K562 (cell line): Measurements from ENCODE around the gene HLCS. TPM values are rescaled to one million over a fixed set of nuclear protein-coding genes. Genes with fewer than 3 reads are reported as not detected.

Source experiments
- ATAC-seq: fragments of 200-7000 bp; cut with Tn5 transposase; 3 replicates; pipeline ENCODE4 v1.9.1; 2020; ENCODE audit warnings: moderate library complexity
- BruUV-seq: library from RNA; stranded (reverse); fragments of 400-500 nt; replicated peaks from 2 replicates; lab custom pipeline; 2021; lab: Mats Ljungman, UMichigan
- CTCF ChIA-PET: fragments of 300-600 bp; formaldehyde crosslinking; extraction: SDS; loops from one replicate; lab custom pipeline; 2021; ENCODE audit warnings: low intra/inter-chr PET ratio; lab: Yijun Ruan, JAX
- POLR2A ChIA-PET: fragments of 300-600, 350-650 bp; sonication (Branson Sonifier 250); formaldehyde crosslinking; extraction: SDS; loops from one replicate; lab custom pipeline; 2021; ENCODE audit warnings: antibody characterized with exemption, inconsistent platforms; lab: Yijun Ruan, JAX
- DNase-seq, 4 experiments: peaks; one replicate each; pipeline versions ENCODE4 v3.0.0 to v3.0.0-alpha.2; 2011 to 2018; ENCODE audit warnings: low spot score in 3 of 4, mixed read lengths in 3 of 4; ENCODE audit errors: extremely low read depth in 1 of 4
- FAIRE-seq: peaks from 2 replicates; lab custom pipeline; 2011; peaks lifted over from hg19 to GRCh38; lab: Jason Lieb, UNC
- H2AFZ ChIP-seq: 2 replicates; pipeline ENCODE4 v1.6.0; 2011; ENCODE audit warnings: low read depth, low read length, control low read depth, inconsistent platforms
- H3K27ac ChIP-seq: fragments of 200-600 bp; 3 replicates; pipeline ENCODE4 v1.8.0; 2011; ENCODE audit warnings: low read depth, mild to moderate bottlenecking, control low read depth, inconsistent platforms, low read length, moderate library complexity, mixed read lengths; ENCODE audit errors: extremely low read depth
- H3K27me3 ChIP-seq, 2 experiments: fragments of 300-600 bp in 1 of 2; 2 replicates in 1 of 2; 3 replicates in 1 of 2; pipeline versions ENCODE4 v1.6.0 to v1.8.0; 2011; ENCODE audit warnings: inconsistent platforms in 2 of 2, low read length in 2 of 2, mild to moderate bottlenecking in 1 of 2, mixed read lengths in 1 of 2, moderate library complexity in 1 of 2; ENCODE audit not compliant: control insufficient read depth in 2 of 2, insufficient read depth in 2 of 2
- H3K36me3 ChIP-seq: fragments of 300-600 bp; 3 replicates; pipeline ENCODE4 v1.8.0; 2011; ENCODE audit warnings: mild to moderate bottlenecking, low read length, inconsistent platforms; ENCODE audit not compliant: control insufficient read depth, insufficient read depth
- H3K4me1 ChIP-seq, 2 experiments: fragments of 200-600 bp in 1 of 2; replicated peaks in 1 of 2; 2 replicates in 1 of 2; 3 replicates in 1 of 2; pipeline versions ENCODE4 v1.5.1 to v1.8.0; 2011; ENCODE audit warnings: inconsistent platforms in 2 of 2, low read length in 2 of 2, mild to moderate bottlenecking in 1 of 2, mixed read lengths in 1 of 2, moderate library complexity in 1 of 2; ENCODE audit not compliant: control insufficient read depth in 2 of 2, insufficient read depth in 2 of 2
- H3K4me2 ChIP-seq: 2 replicates; pipeline ENCODE4 v1.6.1; 2011; ENCODE audit warnings: low read length, control low read depth, inconsistent platforms, mixed read lengths; ENCODE audit not compliant: insufficient read depth
- H3K4me3 ChIP-seq: fragments of 200-600 bp; sonication (generic), shearing (Covaris generic); 2 replicates; pipeline ENCODE4 v1.5.1; 2016; ENCODE audit warnings: control low read depth, inconsistent platforms
- H3K79me2 ChIP-seq: fragments of 200-600 bp; 3 replicates; pipeline ENCODE4 v1.8.0; 2011; ENCODE audit warnings: low read length, inconsistent platforms; ENCODE audit not compliant: control insufficient read depth, insufficient read depth
- H3K9ac ChIP-seq, 2 experiments: 2 replicates each; pipeline versions ENCODE4 v1.6.0 to v1.6.1; 2011; ENCODE audit warnings: low read depth in 2 of 2, low read length in 2 of 2, control low read depth in 1 of 2, inconsistent platforms in 1 of 2, mild to moderate bottlenecking in 1 of 2, mixed read lengths in 1 of 2; ENCODE audit not compliant: insufficient read depth in 1 of 2
- H3K9me1 ChIP-seq: one replicate; pipeline ENCODE4 v1.6.0; 2011; ENCODE audit warnings: inconsistent platforms, mild to moderate bottlenecking, low read length, moderate library complexity; ENCODE audit not compliant: control insufficient read depth, insufficient read depth
- H3K9me3 ChIP-seq: replicated peaks from 2 replicates; pipeline ENCODE4 v1.5.1; 2011; ENCODE audit warnings: low read depth, low read length, inconsistent platforms; ENCODE audit not compliant: control insufficient read depth, insufficient read depth
- H4K20me1 ChIP-seq: replicated peaks from 2 replicates; pipeline ENCODE4 v1.6.1; 2011; ENCODE audit warnings: low read length, inconsistent platforms, mixed read lengths; ENCODE audit not compliant: control insufficient read depth, insufficient read depth
- CEBPB ChIP-seq: fragments of 450-650 bp; IDR thresholded peaks from 2 replicates; pipeline ENCODE4 v1.6.1; 2016; ENCODE audit warnings: missing genetic modification characterization, missing compliant biosample characterization
- E2F3 ChIP-seq: fragments of 250-450 bp; sonication (Bioruptor Pico); IDR thresholded peaks from 2 replicates; pipeline ENCODE4 v1.4.0; 2020; ENCODE audit warnings: mild to moderate bottlenecking
- ETS1 ChIP-seq: conservative IDR thresholded peaks from 2 replicates; pipeline ENCODE4 v1.6.1; 2011; ENCODE audit warnings: low read depth, mild to moderate bottlenecking, low read length; ENCODE audit not compliant: control insufficient read depth
- HDAC3 ChIP-seq: fragments of 450-650 bp; IDR thresholded peaks from 2 replicates; pipeline ENCODE4 v1.6.1; 2018; ENCODE audit warnings: borderline replicate concordance, mild to moderate bottlenecking, moderate library complexity; ENCODE audit not compliant: partially characterized antibody
- NCOA1 ChIP-seq: fragments of 450-650 bp; IDR thresholded peaks from 2 replicates; pipeline ENCODE4 v1.6.1; 2016; ENCODE audit warnings: low read depth
- NRF1 ChIP-seq, 2 experiments: fragments of 450-650 bp; IDR thresholded peaks in 1 of 2; conservative IDR thresholded peaks in 1 of 2; 2 replicates each; pipeline ENCODE4 v1.6.1; 2014; ENCODE audit warnings: mild to moderate bottlenecking in 2 of 2
- PHF20 ChIP-seq: fragments of 450-650 bp; IDR thresholded peaks from 2 replicates; pipeline ENCODE4 v1.6.1; 2018; ENCODE audit not compliant: partially characterized antibody
- THRB ChIP-seq: fragments of 450-650 bp; formaldehyde crosslinking; conservative IDR thresholded peaks from 2 replicates; pipeline ENCODE4 v1.4.0; 2022; ENCODE audit warnings: mild to moderate bottlenecking, missing genetic modification characterization
- YY1 ChIP-seq, 3 experiments: IDR thresholded peaks; 2 replicates each; pipeline ENCODE4 v1.6.1; 2011; ENCODE audit warnings: low read length in 2 of 3, mild to moderate bottlenecking in 2 of 3, moderate library complexity in 2 of 3, borderline replicate concordance in 1 of 3, control low read depth in 1 of 3, low read depth in 1 of 3; ENCODE audit not compliant: insufficient read depth in 3 of 3, insufficient replicate concordance in 2 of 3, control insufficient read depth in 1 of 3, insufficient read length in 1 of 3; ENCODE audit errors: extremely low read depth in 1 of 3
- ZFP36 ChIP-seq: fragments of 150-350 bp; IDR thresholded peaks from 2 replicates; pipeline ENCODE4 v1.6.1; 2018; ENCODE audit warnings: low read length, low read depth; ENCODE audit not compliant: partially characterized antibody
- ZMIZ1 ChIP-seq, 2 experiments: fragments of 150-350 bp in 1 of 2; IDR thresholded peaks; 2 replicates each; pipeline ENCODE4 v1.6.1; 2012 to 2016; ENCODE audit warnings: low read depth in 2 of 2, low read length in 2 of 2, mild to moderate bottlenecking in 1 of 2, moderate library complexity in 1 of 2
- ZNF12 ChIP-seq: sonication (generic); formaldehyde crosslinking; IDR thresholded peaks from 2 replicates; pipeline ENCODE4 v1.4.0; 2020; ENCODE audit warnings: mild to moderate bottlenecking, missing genetic modification reagents
- WGBS: fragments of 100-300 bp; shearing (Covaris generic); methylation state at CpG from one replicate; pipeline ENCODE4 v1.1.6; 2016; ENCODE audit warnings: low coverage, mixed read lengths; ENCODE audit not compliant: insufficient coverage; ENCODE audit errors: missing lambda C conversion rate; 5-methylcytosine and 5-hydroxymethylcytosine counted together
- in situ Hi-C: fragments of 300-500 bp; cut with MboI; formaldehyde crosslinking; loops from 4 replicates; pipeline ENCODE4 v1.15.0; 2018; ENCODE audit warnings: inconsistent platforms, mixed read lengths
- intact Hi-C: fragments of 100-400 bp; cut with micrococcal nuclease; formaldehyde crosslinking; loops from 2 replicates; pipeline ENCODE4 v1.14.2; 2022
- polyA plus RNA-seq, 8 experiments: library from polyadenylated mRNA; depleted of rRNA in 4 of 8; stranded (reverse) in 5 of 8; unstranded in 3 of 8; fragments of >200 nt; fragmentation: Nextera tagmentation in 2 of 8; fragmentation: Illumina TruSeq in 1 of 8; extraction: Ambion mirVana in 2 of 8; extraction: Trizol in 1 of 8; gene quantifications; 2 replicates each; pipeline versions ENCODE4 v1.2.1 to v1.2.3, GENCODE V29; 2011 to 2014; ENCODE audit warnings: inconsistent platforms in 1 of 8, missing spikeins in 1 of 8
- total RNA-seq, 7 experiments: library from RNA; depleted of rRNA in 6 of 7; stranded (reverse); fragments of >200 nt in 6 of 7; fragmentation: Illumina TruSeq in 2 of 7; extraction: Trizol in 2 of 7; gene quantifications; 2 replicates each; pipeline versions ENCODE4 v1.2.1 to v1.2.3, GENCODE V29; 2011 to 2021; ENCODE audit warnings: low replicate concordance in 1 of 7

The HLCS gene
- total and polyA plus RNA-seq, 9 of the 15 experiments (the other 6 are each of a cell fraction or from before 2014, with no cell fraction given) = 3.0 to 21.5 (median 17.1) TPM

- TF ChIP-seq ETS1 (no peak), THRB (CRISPR knock-in tag) (no peak), YY1 (IDR thresholded peaks at IDR 0.05; ENCODE audit: borderline replicate concordance in 1 of 3, control insufficient read depth in 1 of 3, extremely low read depth in 1 of 3, insufficient read depth in 3 of 3, insufficient read length in 1 of 3, insufficient replicate concordance in 2 of 3, low read depth in 1 of 3, low read length in 2 of 3) (peak in 1 of 3 experiments; percentile 40), ZFP36 (peak; percentile 17), PHF20 (no peak), HDAC3 (no peak), NCOA1 (no peak), CEBPB (tag) (0 out of 2 replicates have a peak, but pooled peaks have one; percentile 10), NRF1 (conservative IDR thresholded peaks at IDR 0.05 in 1 of 2, IDR thresholded peaks at IDR 0.05 in 1 of 2) (no peak), ZMIZ1 (IDR thresholded peaks at IDR 0.05; ENCODE audit: low read depth in 2 of 2, low read length in 2 of 2) (no peak), ZNF12 (CRISPR knock-in tag) (no peak), E2F3 (CRISPR knock-in tag) (no peak)
- in situ Hi-C loops (no loop called here), intact Hi-C loops (no loop called here)
- ATAC-seq (peak; percentile 63; the same call in 2 of the 3 replicates), DNase-seq (peak in 3 of 4 experiments; percentile 30 to 52 (median 45)), FAIRE-seq (peak; percentile 35)
- Histone ChIP-seq H3K36me3 (no peaks in the 10 kb centered on the region), H3K27ac (no peak overlapping the region), H3K9ac (no peak overlapping the region), H3K4me2 (no peak overlapping the region), H3K4me1 (peaks cover 0 to 16% of the 10 kb centered on the region in 2 experiments; a peak in 2 of 5 replicates), H4K20me1 (peaks cover 4% of the 10 kb centered on the region), H3K79me2 (no peaks in the 10 kb centered on the region), H3K9me3 (no peaks in the 10 kb centered on the region), H3K9me1 (no peaks in the 10 kb centered on the region), H3K27me3 (peaks cover 51 to 80% of the 10 kb centered on the region in 2 experiments), H3K4me3 (no peak overlapping the region), H2AFZ (0 out of 2 replicates have a peak overlapping the region, but pooled peaks have one; percentile 4)
- POLR2A ChIA-PET = interaction anchor here (0.8 to 1.7 kb wide), 5 partner anchors 12 to 124 kb away, joined by 3 to 6 read pairs (median 4); no protein-coding TSS in a partner anchor
- CTCF ChIA-PET = no interaction called here
- BruUV-seq = no TSS peak
- WGBS = 2% methylated on average over 13 of the region's 13 CpGs
Observed at GRCh38 chr21:36710729-36711048, 255.8 kb downstream of the HLCS start.
